DOHH2 (cell line): Measurements from ENCODE around the gene DOCK11.

ENCODE experiments used
- H3F3A ChIP-seq: fragments of 200-600 bp; sonication (generic), shearing (Covaris generic); 2 replicates; pipeline ENCODE4 v1.6.0; 2016; ENCODE audit warnings: antibody characterized with exemption, mild to moderate bottlenecking; ENCODE audit not compliant: control insufficient read depth, insufficient read depth
- H3K27ac ChIP-seq: fragments of 200-600 bp; sonication (generic); 2 replicates; pipeline ENCODE4 v1.5.1; 2014; ENCODE audit warnings: low read depth, mild to moderate bottlenecking, low read length, moderate library complexity
- H3K27me3 ChIP-seq: fragments of 200-600 bp; sonication (generic); 2 replicates; pipeline ENCODE4 v1.6.1; 2014; ENCODE audit warnings: mild to moderate bottlenecking, low read length, mixed read lengths; ENCODE audit not compliant: control insufficient read depth
- H3K36me3 ChIP-seq: fragments of 200-600 bp; sonication (generic); 2 replicates; pipeline ENCODE4 v1.6.1; 2014; ENCODE audit warnings: mild to moderate bottlenecking, low read length, moderate library complexity, mixed read lengths; ENCODE audit not compliant: control insufficient read depth
- H3K4me1 ChIP-seq: fragments of 200-600 bp; sonication (generic); 2 replicates; pipeline ENCODE4 v1.6.1; 2014; ENCODE audit warnings: mild to moderate bottlenecking, low read length, mixed read lengths; ENCODE audit not compliant: control insufficient read depth
- H3K4me2 ChIP-seq: fragments of 200-600 bp; sonication (generic); 2 replicates; pipeline ENCODE4 v1.6.0; 2014; ENCODE audit warnings: mild to moderate bottlenecking, low read length, moderate library complexity
- H3K4me3 ChIP-seq: fragments of 200-600 bp; sonication (generic); 2 replicates; pipeline ENCODE4 v1.5.1; 2014; ENCODE audit warnings: mild to moderate bottlenecking, low read length, mixed read lengths
- H3K79me2 ChIP-seq: fragments of 200-600 bp; sonication (generic); 2 replicates; pipeline ENCODE4 v1.6.1; 2014; ENCODE audit warnings: mild to moderate bottlenecking, low read length, mixed read lengths; ENCODE audit not compliant: control insufficient read depth
- H3K9me2 ChIP-seq: fragments of 200-600 bp; sonication (generic); replicated peaks from 2 replicates; pipeline ENCODE4 v1.6.1; 2014; ENCODE audit warnings: mild to moderate bottlenecking, low read length, mixed read lengths; ENCODE audit not compliant: control insufficient read depth
- H3K9me3 ChIP-seq: fragments of 200-600 bp; sonication (generic); 2 replicates; pipeline ENCODE4 v1.6.1; 2014; ENCODE audit warnings: antibody characterized with exemption, low read length, mixed read lengths; ENCODE audit not compliant: control insufficient read depth, insufficient read depth
- H4K20me1 ChIP-seq: fragments of 200-600 bp; sonication (generic); 2 replicates; pipeline ENCODE4 v1.6.0; 2014; ENCODE audit warnings: low read depth, mild to moderate bottlenecking, antibody characterized with exemption, low read length, moderate library complexity; ENCODE audit not compliant: control insufficient read depth, insufficient read depth
- EZH2phosphoT487 ChIP-seq: fragments of 200-600 bp; sonication (generic); IDR thresholded peaks from 2 replicates; pipeline ENCODE4 v1.6.1; 2017; ENCODE audit warnings: borderline replicate concordance, mild to moderate bottlenecking, antibody characterized with exemption, low read length, moderate library complexity, mixed read lengths
- TF ChIP-seq, protein P1 (sequence below): fragments of 200-600 bp; sonication (generic); IDR thresholded peaks from one replicate; pipeline ENCODE4 v1.5.1; 2014; ENCODE audit warnings: antibody characterized with exemption, mild to moderate bottlenecking, low read depth, low read length; ENCODE audit not compliant: poor library complexity, severe bottlenecking

DOCK11 gene

GRCh38 chrX:118495958-118496762 is 545 bp downstream of the DOCK11 start:
- H3K4me1 ChIP-seq = peaks cover 29% of the 10 kb centered on the region
- H3F3A ChIP-seq = no peaks in the 10 kb centered on the region
- peak overlapping the region; percentile 76 for H3K4me2 ChIP-seq
- H3K36me3 ChIP-seq = no peaks in the 10 kb centered on the region
- no peaks in the 10 kb centered on the region for H3K9me3 ChIP-seq
- H3K27ac ChIP-seq = peak overlapping the region; percentile 64
- peak overlapping the region; percentile 81 for H3K4me3 ChIP-seq
- no peak for TF ChIP-seq EZH2phosphoT487
- TF ChIP-seq, protein P1, sequence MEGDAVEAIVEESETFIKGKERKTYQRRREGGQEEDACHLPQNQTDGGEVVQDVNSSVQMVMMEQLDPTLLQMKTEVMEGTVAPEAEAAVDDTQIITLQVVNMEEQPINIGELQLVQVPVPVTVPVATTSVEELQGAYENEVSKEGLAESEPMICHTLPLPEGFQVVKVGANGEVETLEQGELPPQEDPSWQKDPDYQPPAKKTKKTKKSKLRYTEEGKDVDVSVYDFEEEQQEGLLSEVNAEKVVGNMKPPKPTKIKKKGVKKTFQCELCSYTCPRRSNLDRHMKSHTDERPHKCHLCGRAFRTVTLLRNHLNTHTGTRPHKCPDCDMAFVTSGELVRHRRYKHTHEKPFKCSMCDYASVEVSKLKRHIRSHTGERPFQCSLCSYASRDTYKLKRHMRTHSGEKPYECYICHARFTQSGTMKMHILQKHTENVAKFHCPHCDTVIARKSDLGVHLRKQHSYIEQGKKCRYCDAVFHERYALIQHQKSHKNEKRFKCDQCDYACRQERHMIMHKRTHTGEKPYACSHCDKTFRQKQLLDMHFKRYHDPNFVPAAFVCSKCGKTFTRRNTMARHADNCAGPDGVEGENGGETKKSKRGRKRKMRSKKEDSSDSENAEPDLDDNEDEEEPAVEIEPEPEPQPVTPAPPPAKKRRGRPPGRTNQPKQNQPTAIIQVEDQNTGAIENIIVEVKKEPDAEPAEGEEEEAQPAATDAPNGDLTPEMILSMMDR = no peak
- no peaks in the 10 kb centered on the region for H3K27me3 ChIP-seq
- H3K9me2 ChIP-seq = no peaks in the 10 kb centered on the region
- peaks cover 38% of the 10 kb centered on the region for H3K79me2 ChIP-seq
- H4K20me1 ChIP-seq = no peaks in the 10 kb centered on the region

GRCh38 chrX:118496763-118497079 is 1.1 kb downstream of the DOCK11 start:
- Histone ChIP-seq H3F3A (no peaks in the 10 kb centered on the region), H3K36me3 (no peaks in the 10 kb centered on the region), H3K4me2 (peak overlapping the region; percentile 76), H3K4me1 (peaks cover 35% of the 10 kb centered on the region), H3K27me3 (no peaks in the 10 kb centered on the region), H3K79me2 (peaks cover 43% of the 10 kb centered on the region), H4K20me1 (no peaks in the 10 kb centered on the region), H3K9me3 (no peaks in the 10 kb centered on the region), H3K4me3 (peak overlapping the region; percentile 81), H3K9me2 (no peaks in the 10 kb centered on the region), H3K27ac (peak overlapping the region; percentile 64)
- TF ChIP-seq, protein P1 = no peak
- TF ChIP-seq EZH2phosphoT487 = no peak

- Histone ChIP-seq H3K4me3 (peak overlapping the region; percentile 81), H3F3A (no peaks in the 10 kb centered on the region), H3K36me3 (no peaks in the 10 kb centered on the region), H3K9me2 (no peaks in the 10 kb centered on the region), H3K27ac (peak overlapping the region; percentile 64), H3K4me1 (peaks cover 41% of the 10 kb centered on the region), H3K4me2 (peak overlapping the region; percentile 76), H3K27me3 (no peaks in the 10 kb centered on the region), H3K79me2 (peaks cover 49% of the 10 kb centered on the region), H4K20me1 (no peaks in the 10 kb centered on the region), H3K9me3 (no peaks in the 10 kb centered on the region)
- TF ChIP-seq, protein P1 = no peak
- TF ChIP-seq EZH2phosphoT487 = no peak
These were observed 1.7 kb downstream of the DOCK11 start for GRCh38 chrX:118497180-118497818.
